Hematopoietic multipotent progenitor cell treated with erythropoietin and hydrocortisone succinate and interleukin-3 and kit ligand, for 6 days (in vitro differentiated cells): ENCODE measurements around the gene MRPL57.
"Not testable (repeated sequence)": the region's sequence is repeated elsewhere in the genome, so short reads cannot be mapped to it uniquely, and the experiment has no call there.

Experiments used
- DNase-seq: peaks from one replicate; pipeline ENCODE4 v3.0.0-alpha.2; 2015

Gene MRPL57

DNA sequence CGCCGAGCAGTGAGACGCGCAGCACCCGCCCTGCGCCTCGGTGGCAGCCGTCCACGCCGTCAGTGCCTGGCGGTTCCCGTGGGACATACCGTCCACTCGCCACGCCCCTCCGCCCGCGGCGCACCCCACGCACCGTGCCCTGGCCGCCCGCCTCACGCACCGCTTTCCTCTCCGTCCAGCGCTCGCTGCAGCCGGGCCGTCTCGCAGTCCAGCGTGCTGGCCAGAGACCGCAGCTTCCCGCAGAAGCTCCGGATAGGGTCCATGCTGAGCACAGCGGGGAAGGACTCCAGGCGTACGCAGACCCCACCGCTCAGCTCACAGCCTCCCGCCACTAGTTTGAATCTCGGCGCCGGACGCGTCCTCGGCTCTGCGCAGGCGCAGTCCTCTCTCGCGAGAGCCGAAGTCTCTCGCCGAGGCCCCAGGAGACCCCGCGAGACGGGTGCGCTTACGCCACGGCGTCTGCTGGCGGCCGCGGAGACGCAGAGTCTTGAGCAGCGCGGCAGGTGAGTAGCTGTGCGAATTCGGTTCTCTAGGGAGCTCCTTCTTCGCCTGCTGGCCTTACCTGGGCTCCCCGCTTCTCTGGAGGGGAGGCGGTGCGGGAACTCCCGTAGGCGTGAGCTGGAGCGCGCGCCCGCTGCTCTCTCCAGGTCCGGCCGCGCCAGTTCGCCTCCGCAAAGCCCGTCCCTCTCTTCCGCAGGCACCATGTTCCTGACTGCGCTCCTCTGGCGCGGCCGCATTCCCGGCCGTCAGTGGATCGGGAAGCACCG, at the start of gene MRPL57, which contains the start of gene SKA3:
Gene MRPL57, plus strand, starts transcription at position 444 of the 767 bp plus-strand sequence. Its CDS starts 259 bp downstream, at position 703.
Gene SKA3, minus strand, starts transcription at position 338 of the 767 bp plus-strand sequence. Its CDS starts 75 bp downstream, at position 263.
- peak; percentile 96 for DNase-seq

- no peak for DNase-seq
Observed at GRCh38 chr13:21130116-21130515, 46.3 kb upstream of the MRPL57 start.

DNA sequence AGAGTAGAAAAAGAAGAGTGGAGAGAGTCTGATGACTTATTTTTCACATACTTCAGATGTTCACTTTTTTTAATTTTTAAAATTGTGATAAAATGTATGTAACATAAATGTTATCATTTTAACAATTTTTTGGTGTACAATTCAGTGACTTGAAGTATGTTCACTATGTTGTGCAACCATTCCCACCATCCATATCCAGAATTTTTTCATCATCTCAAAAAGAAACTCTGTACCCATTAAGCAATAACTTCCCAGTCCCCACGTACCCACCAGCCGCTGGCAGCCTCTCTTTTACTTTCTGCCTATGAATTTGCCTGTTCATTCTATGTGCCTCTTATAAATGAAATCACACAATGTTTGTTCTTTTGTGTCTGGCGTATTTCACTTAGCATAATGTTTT, 43.4 kb upstream of the MRPL57 start:
- no peak for DNase-seq

GRCh38 chr13:21134475-21134874, 42.0 kb upstream of the MRPL57 start:
- DNase-seq, result no peak

DNA sequence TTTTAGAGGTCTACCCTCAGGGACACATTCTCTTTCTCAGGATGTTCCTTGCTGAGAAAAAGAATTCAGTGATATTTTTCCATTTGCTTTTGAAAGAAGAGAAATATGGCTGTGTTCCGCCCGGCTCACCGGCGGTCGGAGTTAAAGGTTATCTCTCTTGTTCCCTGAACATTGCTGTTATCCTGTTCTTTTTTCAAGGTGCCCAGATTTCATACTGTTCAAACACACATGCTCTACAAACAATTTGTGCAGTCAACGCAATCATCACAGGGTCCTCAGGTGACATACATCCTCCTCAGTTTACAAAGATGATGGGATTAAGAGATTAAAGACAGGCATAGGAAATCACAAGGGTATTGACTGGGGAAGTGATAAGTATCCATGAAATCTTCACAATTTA, 40.6 kb upstream of the MRPL57 start:
- DNase-seq, result not testable (repeated sequence)

DNA sequence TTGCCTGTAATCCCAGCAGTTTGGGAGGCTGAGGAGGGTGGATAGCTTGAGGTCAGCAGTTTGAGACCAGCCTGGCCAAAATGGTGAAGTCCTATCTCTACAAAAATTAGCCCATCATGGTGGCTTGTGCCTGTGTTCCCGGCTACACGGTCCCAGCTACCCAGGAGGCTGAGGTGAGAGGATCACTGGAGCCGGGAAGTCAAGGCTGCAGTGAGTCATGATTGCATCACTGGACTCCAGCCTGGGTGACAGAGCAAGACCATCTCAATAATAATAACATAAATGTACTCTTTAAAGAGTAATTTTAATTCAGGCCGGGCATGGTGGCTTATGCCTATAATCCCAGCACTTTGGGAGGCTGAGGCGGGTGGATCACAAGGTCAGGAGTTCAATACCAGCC, 38.8 kb upstream of the MRPL57 start:
- no peak for DNase-seq

DNA sequence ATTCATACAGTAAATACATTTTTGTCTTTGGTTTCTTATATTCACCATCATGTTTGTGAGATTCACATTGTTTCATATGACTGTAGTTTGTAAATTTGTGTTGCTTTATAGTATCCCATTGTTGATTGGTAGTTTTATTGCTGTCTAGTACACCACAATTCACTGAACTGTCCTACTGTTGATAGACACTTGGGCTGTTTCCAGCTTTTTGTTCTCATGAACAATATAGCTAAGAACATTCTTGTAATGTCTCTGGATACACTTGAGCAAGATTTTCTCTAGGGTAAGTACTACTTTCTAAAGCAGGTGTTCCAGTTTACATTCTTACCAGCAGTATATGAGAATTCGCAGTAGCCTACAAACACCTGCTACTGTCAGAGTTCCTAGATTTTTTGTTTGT, 37.9 kb upstream of the MRPL57 start:
- peak; percentile 31 for DNase-seq

GRCh38 chr13:21139374-21139773, 37.1 kb upstream of the MRPL57 start:
- no peak for DNase-seq

- DNase-seq, result no peak
Observed at GRCh38 chr13:21142766-21143165, 33.7 kb upstream of the MRPL57 start.

- DNase-seq, result no peak
Observed at GRCh38 chr13:21147827-21148226, 28.6 kb upstream of the MRPL57 start.

DNA sequence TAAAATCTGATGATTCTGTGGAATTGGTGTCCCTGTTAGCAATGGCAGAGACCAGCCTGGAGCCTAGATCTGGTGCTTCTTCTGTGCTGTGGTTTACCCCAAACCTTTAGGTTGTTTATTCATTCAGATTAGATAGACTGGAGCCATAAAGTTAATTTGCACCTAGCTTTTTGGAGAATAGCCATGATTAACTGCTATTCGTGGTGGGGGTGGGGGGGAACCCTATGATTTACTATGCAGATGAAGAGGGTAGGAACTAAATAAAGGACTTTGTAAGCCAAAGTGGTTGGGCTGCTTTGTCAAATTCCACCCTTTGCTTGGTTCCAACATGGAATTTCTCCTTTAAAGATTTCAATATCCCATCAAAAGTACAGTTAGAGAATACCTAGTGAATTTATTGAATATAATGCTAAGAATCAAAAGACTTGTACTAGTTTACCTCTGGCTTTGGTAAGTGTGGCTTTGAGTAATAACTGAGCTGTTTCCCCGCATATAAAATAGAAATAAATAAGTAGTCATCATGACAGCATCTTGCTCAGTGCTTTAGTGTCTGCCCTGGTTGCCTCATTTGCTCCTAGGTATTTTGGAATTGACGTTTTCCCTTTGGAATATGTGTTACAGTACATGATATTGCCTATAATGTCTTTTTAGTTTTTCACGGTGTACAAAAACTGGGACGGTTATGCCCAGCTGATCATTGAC, 27.8 kb upstream of the MRPL57 start:
- DNase-seq, result no peak

GRCh38 chr13:21149568-21149967, 26.9 kb upstream of the MRPL57 start:
- DNase-seq, result no peak

DNA sequence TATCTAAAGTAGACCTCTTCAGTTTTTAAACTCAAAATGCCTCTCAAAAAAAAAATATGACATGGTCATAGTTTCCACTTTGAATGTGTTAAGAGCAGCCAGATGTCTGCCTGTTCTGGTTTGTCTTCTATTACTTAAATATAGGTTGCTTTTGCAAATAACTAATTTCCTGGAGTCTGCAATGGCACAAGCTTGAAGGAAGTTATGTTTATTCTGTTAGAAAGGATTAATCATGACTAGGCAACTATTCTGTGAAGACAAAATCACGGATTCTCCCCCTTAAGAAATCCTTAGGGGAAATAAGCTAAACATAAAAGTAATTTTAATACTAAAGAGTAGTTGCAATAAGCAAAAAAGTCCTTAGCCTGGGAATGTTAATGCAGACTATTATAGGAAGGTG, 26.4 kb upstream of the MRPL57 start:
- DNase-seq, result no peak

GRCh38 chr13:21152251-21152899, 24.1 kb upstream of the MRPL57 start:
- DNase-seq, result no peak

GRCh38 chr13:21164631-21165030, 11.8 kb upstream of the MRPL57 start:
- DNase-seq, result no peak

- DNase-seq, result not testable (repeated sequence)
Observed at GRCh38 chr13:21165606-21166005, 10.9 kb upstream of the MRPL57 start.

- DNase-seq, result no peak
Observed at GRCh38 chr13:21171420-21171819, 5.0 kb upstream of the MRPL57 start.

GRCh38 chr13:21173767-21174166, 2.7 kb upstream of the MRPL57 start:
- not testable (repeated sequence) for DNase-seq

GRCh38 chr13:21175656-21176214, 723 bp upstream of the MRPL57 start:
- peak; percentile 64 for DNase-seq

- peak; percentile 40 for DNase-seq
Observed at GRCh38 chr13:21176982-21177284, 475 bp downstream of the MRPL57 start.

- DNase-seq, result no peak
Observed at GRCh38 chr13:21181671-21182070, 5.2 kb downstream of the MRPL57 start.

DNA sequence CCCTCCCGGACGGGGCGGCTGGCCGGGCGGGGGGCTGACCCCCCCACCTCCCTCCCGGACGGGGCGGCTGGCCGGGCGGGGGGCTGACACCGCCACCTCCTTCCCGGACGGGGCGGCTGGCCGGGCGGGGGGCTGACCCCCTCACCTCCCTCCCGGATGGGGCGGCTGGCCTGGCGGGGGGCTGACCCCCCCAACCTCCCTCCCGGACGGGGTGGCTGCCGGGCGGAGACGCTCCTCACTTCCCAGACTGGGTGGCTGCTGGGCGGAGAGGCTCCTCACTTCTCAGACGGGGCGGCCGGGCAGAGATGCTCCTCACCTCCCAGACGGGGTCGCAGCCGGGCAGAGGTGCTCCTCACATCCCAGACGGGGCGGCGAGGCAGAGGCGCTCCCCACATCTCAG, 10.0 kb downstream of the MRPL57 start:
- DNase-seq, result not testable (repeated sequence)

DNA sequence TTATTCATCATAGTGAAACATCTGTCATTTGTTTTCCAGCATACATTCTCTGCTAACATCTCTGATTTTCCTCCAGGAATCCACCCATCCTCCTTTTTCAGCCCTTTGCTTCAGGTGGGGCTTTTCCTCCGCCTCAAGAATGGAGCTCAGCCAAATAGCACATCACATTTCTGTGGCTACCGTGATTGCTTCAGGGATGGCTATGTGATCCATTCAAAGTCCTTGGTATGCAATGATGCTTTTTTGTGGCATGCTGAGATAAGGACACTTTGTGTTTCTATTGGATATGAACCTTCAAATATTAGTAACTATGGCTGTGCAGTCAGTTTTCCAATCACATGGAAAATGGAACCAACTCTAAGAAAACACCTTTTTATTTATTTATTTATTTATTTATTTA, 18.3 kb downstream of the MRPL57 start:
- not testable (repeated sequence) for DNase-seq
